ENCODE data around the gene MERTK.

The MERTK gene

GRCh38 chr2:111945444-111946293 lies 47.3 kb downstream of the MERTK start:
- Histone ChIP-seq H3K4me1 (ENCODE audit: control insufficient read depth, insufficient read depth, low read length, poor library complexity, severe bottlenecking) (no peaks in the 10 kb centered on the region), H3K9me3 (ENCODE audit: control insufficient read depth, low read length) (no peaks in the 10 kb centered on the region), H3K4me3 (ENCODE audit: extremely low read depth, insufficient read depth, low read length, poor library complexity, severe bottlenecking) (no peak overlapping the region), H3K36me3 (ENCODE audit: control insufficient read depth, insufficient read depth, low read length) (peaks cover 31% of the 10 kb centered on the region), H3K27ac (ENCODE audit: low read depth, low read length, severe bottlenecking) (no peak overlapping the region)
- 85 to 94% methylated on average over 1 to 2 of the region's 2 CpGs for WGBS, 2 experiments (ENCODE audit: insufficient coverage in 2 of 2)

GRCh38 chr2:111946294-111947114 lies 48.1 kb downstream of the MERTK start:
- 79 to 92% methylated on average over 3 to 6 of the region's 9 CpGs for WGBS, 2 experiments (ENCODE audit: insufficient coverage in 2 of 2)
- Histone ChIP-seq H3K4me3 (ENCODE audit: extremely low read depth, insufficient read depth, low read length, poor library complexity, severe bottlenecking) (no peak overlapping the region), H3K4me1 (ENCODE audit: control insufficient read depth, insufficient read depth, low read length, poor library complexity, severe bottlenecking) (no peaks in the 10 kb centered on the region), H3K36me3 (ENCODE audit: control insufficient read depth, insufficient read depth, low read length) (peaks cover 31% of the 10 kb centered on the region), H3K9me3 (ENCODE audit: control insufficient read depth, low read length) (no peaks in the 10 kb centered on the region), H3K27ac (ENCODE audit: low read depth, low read length, severe bottlenecking) (no peak overlapping the region)

GRCh38 chr2:111947219-111947618 lies 48.8 kb downstream of the MERTK start:
- 93 to 94% methylated on average over 10 of the region's 11 CpGs for whole genome bisulfite sequencing, 2 experiments (ENCODE audit: insufficient coverage in 2 of 2)
- Histone ChIP-seq H3K9me3 (ENCODE audit: control insufficient read depth, low read length) (no peaks in the 10 kb centered on the region), H3K4me1 (ENCODE audit: control insufficient read depth, insufficient read depth, low read length, poor library complexity, severe bottlenecking) (no peaks in the 10 kb centered on the region), H3K36me3 (ENCODE audit: control insufficient read depth, insufficient read depth, low read length) (peaks cover 31% of the 10 kb centered on the region), H3K27ac (ENCODE audit: low read depth, low read length, severe bottlenecking) (no peak overlapping the region), H3K4me3 (ENCODE audit: extremely low read depth, insufficient read depth, low read length, poor library complexity, severe bottlenecking) (no peak overlapping the region)

GRCh38 chr2:111948832-111949231 lies 50.4 kb downstream of the MERTK start:
- H3K9me3 ChIP-seq (ENCODE audit: control insufficient read depth, low read length): no peaks in the 10 kb centered on the region
- H3K36me3 ChIP-seq (ENCODE audit: control insufficient read depth, insufficient read depth, low read length): peaks cover 31% of the 10 kb centered on the region
- no peak overlapping the region for H3K4me3 ChIP-seq (ENCODE audit: extremely low read depth, insufficient read depth, low read length, poor library complexity, severe bottlenecking)
- H3K27ac ChIP-seq (ENCODE audit: low read depth, low read length, severe bottlenecking): no peak overlapping the region
- WGBS, 2 experiments (ENCODE audit: insufficient coverage in 2 of 2): 80 to 90% methylated on average over 4 of the region's 4 CpGs
- H3K4me1 ChIP-seq (ENCODE audit: control insufficient read depth, insufficient read depth, low read length, poor library complexity, severe bottlenecking): no peaks in the 10 kb centered on the region

- H3K9me3 ChIP-seq (ENCODE audit: control insufficient read depth, low read length): no peaks in the 10 kb centered on the region
- H3K4me3 ChIP-seq (ENCODE audit: extremely low read depth, insufficient read depth, low read length, poor library complexity, severe bottlenecking): no peak overlapping the region
- H3K27ac ChIP-seq (ENCODE audit: low read depth, low read length, severe bottlenecking): no peak overlapping the region
- peaks cover 27% of the 10 kb centered on the region for H3K36me3 ChIP-seq (ENCODE audit: control insufficient read depth, insufficient read depth, low read length)
- WGBS, 2 experiments (ENCODE audit: insufficient coverage in 2 of 2): 60% methylated on average over 1 of the region's 1 CpG; no CpG with 5 or more reads in 1 of the 2 experiments
- H3K4me1 ChIP-seq (ENCODE audit: control insufficient read depth, insufficient read depth, low read length, poor library complexity, severe bottlenecking): no peaks in the 10 kb centered on the region
Measured at GRCh38 chr2:111950236-111950635, 51.8 kb downstream of the MERTK start.

GRCh38 chr2:111951486-111951885 lies 53.1 kb downstream of the MERTK start:
- Histone ChIP-seq H3K27ac (ENCODE audit: low read depth, low read length, severe bottlenecking) (no peak overlapping the region), H3K36me3 (ENCODE audit: control insufficient read depth, insufficient read depth, low read length) (peaks cover 23% of the 10 kb centered on the region)

GRCh38 chr2:111952871-111953452 lies 54.6 kb downstream of the MERTK start:
- WGBS, 2 experiments (ENCODE audit: insufficient coverage in 2 of 2): 100% methylated on average over 3 to 4 of the region's 6 CpGs
- H3K36me3 ChIP-seq (ENCODE audit: control insufficient read depth, insufficient read depth, low read length): peaks cover 16% of the 10 kb centered on the region
- H3K4me1 ChIP-seq (ENCODE audit: control insufficient read depth, insufficient read depth, low read length, poor library complexity, severe bottlenecking): no peaks in the 10 kb centered on the region
- no peak overlapping the region for H3K4me3 ChIP-seq (ENCODE audit: extremely low read depth, insufficient read depth, low read length, poor library complexity, severe bottlenecking)
- H3K27ac ChIP-seq (ENCODE audit: low read depth, low read length, severe bottlenecking): no peak overlapping the region
- no peaks in the 10 kb centered on the region for H3K9me3 ChIP-seq (ENCODE audit: control insufficient read depth, low read length)

More at GRCh38 chr2:111951486-111951885, 53.1 kb downstream of the MERTK start:
- Histone ChIP-seq H3K9me3 (ENCODE audit: control insufficient read depth, low read length) (no peaks in the 10 kb centered on the region), H3K4me1 (ENCODE audit: control insufficient read depth, insufficient read depth, low read length, poor library complexity, severe bottlenecking) (no peaks in the 10 kb centered on the region), H3K4me3 (ENCODE audit: extremely low read depth, insufficient read depth, low read length, poor library complexity, severe bottlenecking) (no peak overlapping the region)
- no CpG with 5 or more reads among the region's 2 CpGs for WGBS, 2 experiments (ENCODE audit: insufficient coverage in 2 of 2)

GRCh38 chr2:111954602-111955332 lies 56.4 kb downstream of the MERTK start:
- no peaks in the 10 kb centered on the region for H3K9me3 ChIP-seq (ENCODE audit: control insufficient read depth, low read length)
- H3K27ac ChIP-seq (ENCODE audit: low read depth, low read length, severe bottlenecking): no peak overlapping the region
- H3K4me3 ChIP-seq (ENCODE audit: extremely low read depth, insufficient read depth, low read length, poor library complexity, severe bottlenecking): no peak overlapping the region
- no peaks in the 10 kb centered on the region for H3K4me1 ChIP-seq (ENCODE audit: control insufficient read depth, insufficient read depth, low read length, poor library complexity, severe bottlenecking)
- WGBS, 2 experiments (ENCODE audit: insufficient coverage in 2 of 2): 100% methylated on average over 1 to 2 of the region's 6 CpGs
- peaks cover under 1% of the 10 kb centered on the region for H3K36me3 ChIP-seq (ENCODE audit: control insufficient read depth, insufficient read depth, low read length)

- no peak overlapping the region for H3K4me3 ChIP-seq (ENCODE audit: extremely low read depth, insufficient read depth, low read length, poor library complexity, severe bottlenecking)
- no peaks in the 10 kb centered on the region for H3K36me3 ChIP-seq (ENCODE audit: control insufficient read depth, insufficient read depth, low read length)
- WGBS, 2 experiments (ENCODE audit: insufficient coverage in 2 of 2): 90 to 95% methylated on average over 5 of the region's 6 CpGs
- no peaks in the 10 kb centered on the region for H3K4me1 ChIP-seq (ENCODE audit: control insufficient read depth, insufficient read depth, low read length, poor library complexity, severe bottlenecking)
- H3K27ac ChIP-seq (ENCODE audit: low read depth, low read length, severe bottlenecking): no peak overlapping the region
- no peaks in the 10 kb centered on the region for H3K9me3 ChIP-seq (ENCODE audit: control insufficient read depth, low read length)
Measured at GRCh38 chr2:111957872-111958354, 59.5 kb downstream of the MERTK start.

- no peaks in the 10 kb centered on the region for H3K4me1 ChIP-seq (ENCODE audit: control insufficient read depth, insufficient read depth, low read length, poor library complexity, severe bottlenecking)
- H3K9me3 ChIP-seq (ENCODE audit: control insufficient read depth, low read length): no peaks in the 10 kb centered on the region
- H3K27ac ChIP-seq (ENCODE audit: low read depth, low read length, severe bottlenecking): no peak overlapping the region
- H3K36me3 ChIP-seq (ENCODE audit: control insufficient read depth, insufficient read depth, low read length): no peaks in the 10 kb centered on the region
- 75 to 81% methylated on average over 1 of the region's 1 CpG for WGBS, 2 experiments (ENCODE audit: insufficient coverage in 2 of 2)
- no peak overlapping the region for H3K4me3 ChIP-seq (ENCODE audit: extremely low read depth, insufficient read depth, low read length, poor library complexity, severe bottlenecking)
Measured at GRCh38 chr2:111958901-111959300, 60.5 kb downstream of the MERTK start.

Data from mesodermal cell (in vitro differentiated cells).